PC-9 (cell line): Measurements from ENCODE around the gene INVS. TPM values are rescaled to one million over a fixed set of nuclear protein-coding genes. Genes with fewer than 3 reads are reported as not detected.

Experiments used
- BruUV-seq: library from RNA; stranded (reverse); fragments of 400-500 nt; replicated peaks from 2 replicates; lab custom pipeline; 2021; lab: Mats Ljungman, UMichigan
- CTCF ChIA-PET: fragments of 300-600 bp; sonication (Branson Sonifier 250); formaldehyde crosslinking; loops from one replicate; lab custom pipeline; 2022; ENCODE audit warnings: antibody characterized with exemption; lab: Charles Lee
- POLR2A ChIA-PET: fragments of 300-600 bp; sonication (Branson Sonifier 250); formaldehyde crosslinking; loops from one replicate; lab custom pipeline; 2022; ENCODE audit warnings: antibody characterized with exemption; ENCODE audit not compliant: unreplicated experiment; lab: Charles Lee
- DNase-seq, 2 experiments: peaks; one replicate each; pipeline versions ENCODE4 v3.0.0 to v3.0.0-alpha.2; 2015 to 2022; ENCODE audit warnings: mixed read lengths in 1 of 2
- H2AFZ ChIP-seq: fragments of 200-600 bp; sonication (generic); 2 replicates; pipeline ENCODE4 v1.8.1; 2017; ENCODE audit warnings: antibody characterized with exemption
- H3F3A ChIP-seq: fragments of 200-600 bp; sonication (generic); 2 replicates; pipeline ENCODE4 v1.8.1; 2017; ENCODE audit warnings: antibody characterized with exemption, mild to moderate bottlenecking, low read depth; ENCODE audit not compliant: insufficient read depth
- H3K27ac ChIP-seq: fragments of 200-600 bp; sonication (generic); 2 replicates; pipeline ENCODE4 v1.6.1; 2016; ENCODE audit warnings: mixed run types
- H3K27me3 ChIP-seq: fragments of 200-600 bp; sonication (generic); 2 replicates; pipeline ENCODE4 v1.6.1; 2016; ENCODE audit warnings: low read depth, mixed run types; ENCODE audit not compliant: insufficient read depth
- H3K36me3 ChIP-seq: fragments of 200-600 bp; sonication (generic); 2 replicates; pipeline ENCODE4 v1.6.1; 2016; ENCODE audit warnings: low read depth, mixed run types
- H3K4me1 ChIP-seq: fragments of 200-600 bp; sonication (generic); replicated peaks from 2 replicates; pipeline ENCODE4 v1.6.1; 2016; ENCODE audit warnings: mixed run types; ENCODE audit not compliant: insufficient read depth
- H3K4me2 ChIP-seq: fragments of 200-600 bp; sonication (generic); 2 replicates; pipeline ENCODE4 v1.6.1; 2017; ENCODE audit warnings: mixed run types
- H3K4me3 ChIP-seq: fragments of 200-600 bp; sonication (generic); 2 replicates; pipeline ENCODE4 v1.6.1; 2016; ENCODE audit warnings: mixed run types
- H3K79me2 ChIP-seq: fragments of 200-600 bp; sonication (generic); 2 replicates; pipeline ENCODE4 v1.6.1; 2017; ENCODE audit warnings: low read depth, mixed run types
- H3K9me2 ChIP-seq: fragments of 200-600 bp; sonication (generic); 2 replicates; pipeline ENCODE4 v1.8.1; 2017; ENCODE audit warnings: mild to moderate bottlenecking; ENCODE audit not compliant: insufficient read depth
- H3K9me3 ChIP-seq: fragments of 200-600 bp; sonication (generic); 2 replicates; pipeline ENCODE4 v1.8.1; 2016; ENCODE audit warnings: low read depth; ENCODE audit not compliant: insufficient read depth
- H4K20me1 ChIP-seq: fragments of 200-600 bp; sonication (generic); 2 replicates; pipeline ENCODE4 v1.8.1; 2017; ENCODE audit not compliant: insufficient read depth
- EZH2 ChIP-seq: fragments of 200-600 bp; sonication (generic); IDR thresholded peaks from 2 replicates; pipeline ENCODE4 v1.8.0; 2017; ENCODE audit warnings: antibody characterized with exemption, low read depth
- intact Hi-C: fragments of 100-400 bp; cut with micrococcal nuclease; formaldehyde crosslinking; loops from one replicate; pipeline ENCODE4 v1.10.0; 2022; ENCODE audit not compliant: unreplicated experiment
- total RNA-seq: library from RNA; stranded (reverse); gene quantifications from 2 replicates; pipeline ENCODE4 v1.2.3, GENCODE V29; 2021
- TF ChIP-seq, protein P1 (sequence below): fragments of 200-600 bp; sonication (generic); conservative IDR thresholded peaks from 2 replicates; pipeline ENCODE4 v1.6.1; 2017; ENCODE audit warnings: mixed run types, antibody characterized with exemption, mild to moderate bottlenecking, moderate library complexity

INVS gene
- total RNA-seq, 1 experiment from 2014 or later = 24.0 TPM

DNA sequence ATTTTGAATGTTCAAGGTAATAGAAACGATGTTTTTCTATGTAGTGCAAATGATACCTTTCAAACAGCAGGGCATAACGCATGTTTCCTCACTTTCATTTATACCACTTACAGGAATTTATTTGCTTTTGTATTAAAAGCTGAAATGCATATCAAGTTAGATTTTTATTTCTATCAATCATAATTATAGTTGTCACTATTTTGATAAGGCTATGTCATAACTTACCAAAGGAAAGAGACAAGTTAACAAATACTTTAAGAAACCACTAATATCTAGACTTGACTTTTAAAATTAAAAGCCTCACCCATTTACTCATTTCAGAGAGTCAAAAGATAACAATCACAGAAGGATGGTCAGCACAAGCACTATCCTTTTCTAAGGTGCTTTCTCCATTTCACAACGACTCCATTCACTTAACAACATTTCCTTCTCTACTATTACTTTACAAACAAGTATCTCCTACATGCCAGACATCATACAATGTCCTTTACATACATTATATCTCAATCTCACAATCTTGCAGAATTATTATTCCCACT is 12.9 kb upstream of the INVS start:
- CTCF ChIA-PET = no interaction called here
- Histone ChIP-seq H3K9me3 (no peaks in the 10 kb centered on the region), H3K4me1 (0 out of 2 replicates have a peak, but pooled peaks cover 6% of the 10 kb centered on the region), H3K9me2 (no peaks in the 10 kb centered on the region), H3K4me3 (no peak overlapping the region), H3K27me3 (no peaks in the 10 kb centered on the region), H3K79me2 (peaks cover 92% of the 10 kb centered on the region), H2AFZ (no peak overlapping the region), H3K4me2 (no peak overlapping the region), H4K20me1 (peaks cover 89% of the 10 kb centered on the region), H3K36me3 (no peaks in the 10 kb centered on the region), H3K27ac (no peak overlapping the region), H3F3A (no peaks in the 10 kb centered on the region; the same call in 1 of the 2 replicates)
- intact Hi-C loops = no loop called here
- BruUV-seq = no TSS peak
- POLR2A ChIA-PET = no interaction called here
- TF ChIP-seq EZH2 = no peak
- TF ChIP-seq, protein P1, sequence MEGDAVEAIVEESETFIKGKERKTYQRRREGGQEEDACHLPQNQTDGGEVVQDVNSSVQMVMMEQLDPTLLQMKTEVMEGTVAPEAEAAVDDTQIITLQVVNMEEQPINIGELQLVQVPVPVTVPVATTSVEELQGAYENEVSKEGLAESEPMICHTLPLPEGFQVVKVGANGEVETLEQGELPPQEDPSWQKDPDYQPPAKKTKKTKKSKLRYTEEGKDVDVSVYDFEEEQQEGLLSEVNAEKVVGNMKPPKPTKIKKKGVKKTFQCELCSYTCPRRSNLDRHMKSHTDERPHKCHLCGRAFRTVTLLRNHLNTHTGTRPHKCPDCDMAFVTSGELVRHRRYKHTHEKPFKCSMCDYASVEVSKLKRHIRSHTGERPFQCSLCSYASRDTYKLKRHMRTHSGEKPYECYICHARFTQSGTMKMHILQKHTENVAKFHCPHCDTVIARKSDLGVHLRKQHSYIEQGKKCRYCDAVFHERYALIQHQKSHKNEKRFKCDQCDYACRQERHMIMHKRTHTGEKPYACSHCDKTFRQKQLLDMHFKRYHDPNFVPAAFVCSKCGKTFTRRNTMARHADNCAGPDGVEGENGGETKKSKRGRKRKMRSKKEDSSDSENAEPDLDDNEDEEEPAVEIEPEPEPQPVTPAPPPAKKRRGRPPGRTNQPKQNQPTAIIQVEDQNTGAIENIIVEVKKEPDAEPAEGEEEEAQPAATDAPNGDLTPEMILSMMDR = no peak
- DNase-seq = no peak

DNA sequence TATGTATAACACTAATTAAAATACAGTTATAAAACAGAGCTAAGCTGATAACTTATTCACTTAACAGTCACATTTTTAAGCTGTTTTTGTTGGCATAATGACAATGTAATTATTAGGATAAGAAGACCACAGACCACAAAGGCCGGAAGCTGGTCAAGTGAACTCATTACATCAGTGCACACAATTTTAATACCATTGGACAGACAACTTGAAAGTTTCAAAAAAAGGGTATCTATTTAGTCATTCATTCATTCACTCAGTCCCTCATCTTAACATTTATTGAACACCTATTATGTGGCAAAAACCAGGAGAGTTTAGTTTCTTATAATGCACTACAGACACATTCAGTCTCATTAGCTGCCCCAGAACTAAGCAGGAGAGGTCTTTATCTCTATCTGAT is 11.8 kb upstream of the INVS start:
- TF ChIP-seq EZH2 = no peak
- TF ChIP-seq, protein P1 = no peak
- peaks cover 88% of the 10 kb centered on the region for H4K20me1 ChIP-seq
- H3K4me2 ChIP-seq = no peak overlapping the region
- CTCF ChIA-PET = interaction anchor here (0.6 kb wide), 1 partner anchor 386 kb away, joined by 5 read pairs; the partner anchor contains the start of gene TMEFF1
- H3K27me3 ChIP-seq = no peaks in the 10 kb centered on the region
- H3K4me1 ChIP-seq = 0 out of 2 replicates have a peak, but pooled peaks cover 6% of the 10 kb centered on the region
- H3K9me2 ChIP-seq = no peaks in the 10 kb centered on the region
- POLR2A ChIA-PET = no interaction called here
- H3K79me2 ChIP-seq = peaks cover 95% of the 10 kb centered on the region
- no peaks in the 10 kb centered on the region for H3K9me3 ChIP-seq
- H3K4me3 ChIP-seq = no peak overlapping the region
- H3K36me3 ChIP-seq = no peaks in the 10 kb centered on the region
- no peak for DNase-seq
- intact Hi-C loops = no loop called here
- BruUV-seq = no TSS peak
- no peak overlapping the region for H3K27ac ChIP-seq
- no peaks in the 10 kb centered on the region; the same call in 1 of the 2 replicates for H3F3A ChIP-seq
- no peak overlapping the region for H2AFZ ChIP-seq

DNA sequence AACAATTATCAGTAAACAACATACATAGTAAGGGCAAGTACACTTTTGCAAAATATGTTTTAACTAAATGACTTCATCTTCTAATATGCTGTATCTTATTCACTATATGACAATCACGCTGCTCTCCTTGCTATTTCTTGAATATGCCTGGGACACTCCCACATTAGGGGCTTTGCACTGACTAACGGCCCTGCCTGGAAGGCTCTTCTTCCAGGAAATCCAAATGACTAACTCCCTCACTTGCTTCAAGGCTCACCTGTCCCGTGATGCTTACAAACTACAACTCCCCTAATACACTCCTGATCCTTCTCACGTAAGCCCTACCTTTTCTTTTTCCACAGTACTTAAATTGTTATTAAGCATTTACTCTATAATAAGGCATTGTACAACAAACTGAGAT is 10.8 kb upstream of the INVS start:
- TF ChIP-seq EZH2 = no peak
- TF ChIP-seq, protein P1 = no peak
- no peak for DNase-seq
- peaks cover 96% of the 10 kb centered on the region for H3K79me2 ChIP-seq
- BruUV-seq = no TSS peak
- POLR2A ChIA-PET = no interaction called here
- intact Hi-C loops = no loop called here
- no peaks in the 10 kb centered on the region for H3K9me3 ChIP-seq
- no peaks in the 10 kb centered on the region for H3K36me3 ChIP-seq
- CTCF ChIA-PET = no interaction called here
- H3F3A ChIP-seq = no peaks in the 10 kb centered on the region; the same call in 1 of the 2 replicates
- H3K4me2 ChIP-seq = no peak overlapping the region
- H3K27ac ChIP-seq = no peak overlapping the region
- no peak overlapping the region for H3K4me3 ChIP-seq
- peaks cover 89% of the 10 kb centered on the region for H4K20me1 ChIP-seq
- H3K4me1 ChIP-seq = 0 out of 2 replicates have a peak, but pooled peaks cover 3% of the 10 kb centered on the region
- H3K9me2 ChIP-seq = no peaks in the 10 kb centered on the region
- H3K27me3 ChIP-seq = no peaks in the 10 kb centered on the region
- H2AFZ ChIP-seq = no peak overlapping the region
